CD4-positive, alpha-beta T cell treated with Interleukin-4 for 4 hours (primary cell): ENCODE measurements around the gene CDC26.
"Not testable (repeated sequence)": the region's sequence is repeated elsewhere in the genome, so short reads cannot be mapped to it uniquely, and the experiment has no call there.

Experiments
- DNase-seq: peaks from one replicate; pipeline ENCODE4 v3.0.0-alpha.2; 2020

CDC26 gene

DNA sequence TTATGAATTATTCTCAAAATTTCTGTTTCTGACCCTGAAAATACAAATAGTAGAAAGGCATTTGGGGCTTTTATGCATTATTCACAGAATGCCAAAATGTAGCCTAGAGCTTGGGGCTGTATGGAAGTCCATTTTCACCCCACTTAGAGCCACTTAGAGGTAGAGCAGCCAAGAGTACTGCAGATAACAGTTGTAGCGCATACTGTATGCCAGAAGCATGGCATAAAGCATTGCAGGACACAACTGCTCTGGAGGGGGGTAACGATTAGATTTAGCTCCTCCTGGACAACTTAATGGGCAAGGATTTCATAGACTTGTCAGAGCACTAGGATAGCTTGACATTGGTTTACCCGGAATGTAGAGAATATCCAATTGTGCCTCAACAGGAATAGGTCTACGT, 38.3 kb downstream of the CDC26 start:
- no peak for DNase-seq

DNA sequence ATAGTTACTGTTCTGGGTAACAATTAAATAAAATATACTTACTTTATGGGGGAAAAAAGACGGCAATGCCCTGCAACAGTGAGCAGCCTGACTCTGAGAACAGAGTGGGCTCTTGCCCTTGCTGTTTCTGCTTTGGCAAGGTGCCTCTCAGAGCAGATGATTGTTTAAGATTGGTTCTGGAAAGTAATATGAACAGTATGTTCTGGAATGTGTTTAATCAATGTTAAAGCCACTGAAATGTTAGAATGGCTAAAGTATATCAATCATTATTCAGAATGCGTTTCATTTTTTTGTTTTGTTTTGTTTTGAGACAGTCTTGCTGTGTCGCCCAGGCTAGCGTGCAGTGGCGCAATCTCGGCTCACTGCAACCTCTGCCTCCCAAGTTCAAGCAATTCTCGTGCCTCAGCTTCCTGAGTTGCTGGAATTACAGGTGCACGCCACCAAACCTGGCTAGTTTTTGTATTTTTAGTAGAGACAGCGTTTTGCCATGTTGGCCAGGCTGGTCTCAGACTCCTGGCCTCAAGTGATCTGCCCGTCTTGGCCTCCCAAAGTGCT, 39.6 kb downstream of the CDC26 start:
- DNase-seq = not testable (repeated sequence)

DNA sequence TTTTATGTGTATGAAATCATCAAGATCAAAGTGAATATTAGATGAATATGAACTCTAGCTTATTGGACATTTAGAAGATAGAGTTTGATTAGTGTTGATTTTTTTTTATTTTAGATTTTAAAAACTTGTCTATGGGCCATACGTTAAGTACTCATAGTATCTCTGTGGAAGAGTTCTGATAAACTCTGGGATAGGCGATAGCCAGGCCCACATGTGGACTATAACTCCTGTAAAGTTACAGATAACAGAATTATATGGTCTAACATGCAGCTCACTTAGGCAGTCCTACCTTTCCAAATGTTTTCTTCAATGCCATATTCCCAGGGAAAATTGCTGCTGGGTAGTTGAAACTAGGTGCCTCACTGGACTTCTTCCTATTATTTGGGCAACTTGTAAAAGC, 43.7 kb downstream of the CDC26 start:
- DNase-seq = no peak

DNA sequence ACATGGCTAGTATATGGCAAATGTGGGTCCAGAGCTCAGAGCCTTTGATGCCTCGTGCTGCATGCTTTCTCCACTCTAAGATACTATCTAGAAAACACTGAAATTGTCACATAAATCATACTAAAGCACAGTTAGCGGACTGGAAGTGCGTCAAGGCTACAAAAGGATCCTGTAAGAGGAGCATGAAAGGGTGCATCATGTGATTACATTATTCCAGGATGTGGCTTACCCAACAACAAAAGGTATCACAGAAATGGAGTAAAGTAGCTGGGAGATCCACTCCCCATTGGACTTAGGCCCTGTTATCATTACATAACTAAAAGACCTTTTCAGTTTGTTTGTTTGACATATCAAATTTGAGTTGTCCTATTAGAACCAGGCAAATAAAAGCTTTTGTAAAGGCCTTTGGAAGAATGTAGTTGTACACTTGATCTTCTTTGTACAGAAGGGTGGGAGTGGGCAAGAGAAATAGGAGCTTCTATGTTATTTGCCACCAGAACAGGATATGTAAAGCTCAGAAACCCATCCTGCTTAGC, 47.2 kb downstream of the CDC26 start:
- no peak for DNase-seq

DNA sequence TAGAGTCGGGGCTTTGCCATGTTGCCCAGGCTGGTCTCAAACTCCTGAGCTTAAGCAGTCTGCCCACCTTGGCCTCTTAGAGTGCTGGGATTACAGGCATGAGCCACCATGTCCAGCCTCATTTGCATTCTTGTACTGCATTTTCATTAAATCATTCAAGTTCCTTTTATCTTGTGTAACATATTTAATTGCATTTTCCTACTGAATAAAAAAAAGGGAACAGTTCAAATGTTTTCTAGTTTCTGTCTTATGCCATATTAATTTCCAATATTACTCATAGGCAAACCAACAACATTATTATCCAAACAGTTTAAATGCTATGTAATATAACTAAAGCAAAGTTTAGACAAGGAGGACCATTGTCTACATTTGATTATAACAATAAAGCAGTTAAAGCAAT, 47.9 kb downstream of the CDC26 start:
- DNase-seq = no peak

DNA sequence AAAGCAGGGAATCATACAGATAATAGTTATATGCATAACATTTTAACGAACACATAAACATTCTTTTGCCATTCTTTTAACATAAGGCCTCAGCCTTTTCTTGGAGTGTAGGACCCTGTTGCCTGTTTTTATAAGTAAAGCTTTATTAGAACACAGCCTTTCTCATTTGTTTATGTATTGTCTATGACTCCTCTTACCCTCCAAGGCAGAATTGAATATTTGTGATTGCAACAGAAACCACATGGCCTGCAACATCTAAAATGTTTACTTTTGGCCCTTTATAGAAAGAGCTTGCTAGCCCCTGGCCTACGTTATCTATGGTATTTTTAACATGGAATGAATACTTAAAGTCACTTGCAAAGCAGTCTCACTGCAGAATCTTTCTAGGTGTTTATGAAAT, 51.4 kb downstream of the CDC26 start:
- no peak for DNase-seq

DNA sequence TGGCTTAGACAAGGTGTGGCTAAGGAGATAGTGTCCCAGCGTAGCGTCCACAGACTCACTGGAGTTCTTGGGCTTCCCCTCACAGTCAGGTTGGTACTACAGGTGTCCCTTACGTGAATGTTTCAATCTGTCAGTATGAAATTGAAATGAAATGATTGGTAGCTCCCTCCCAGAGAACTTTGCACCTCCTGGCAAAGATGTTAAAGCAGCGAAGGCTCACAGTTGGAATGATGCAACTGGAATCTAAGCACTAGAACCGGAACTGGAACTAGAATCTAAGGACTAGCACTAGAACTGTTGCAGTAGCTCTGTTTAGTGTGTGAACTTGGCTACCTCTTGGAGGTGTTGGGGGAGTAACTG, 52.9 kb downstream of the CDC26 start:
- no peak for DNase-seq

DNA sequence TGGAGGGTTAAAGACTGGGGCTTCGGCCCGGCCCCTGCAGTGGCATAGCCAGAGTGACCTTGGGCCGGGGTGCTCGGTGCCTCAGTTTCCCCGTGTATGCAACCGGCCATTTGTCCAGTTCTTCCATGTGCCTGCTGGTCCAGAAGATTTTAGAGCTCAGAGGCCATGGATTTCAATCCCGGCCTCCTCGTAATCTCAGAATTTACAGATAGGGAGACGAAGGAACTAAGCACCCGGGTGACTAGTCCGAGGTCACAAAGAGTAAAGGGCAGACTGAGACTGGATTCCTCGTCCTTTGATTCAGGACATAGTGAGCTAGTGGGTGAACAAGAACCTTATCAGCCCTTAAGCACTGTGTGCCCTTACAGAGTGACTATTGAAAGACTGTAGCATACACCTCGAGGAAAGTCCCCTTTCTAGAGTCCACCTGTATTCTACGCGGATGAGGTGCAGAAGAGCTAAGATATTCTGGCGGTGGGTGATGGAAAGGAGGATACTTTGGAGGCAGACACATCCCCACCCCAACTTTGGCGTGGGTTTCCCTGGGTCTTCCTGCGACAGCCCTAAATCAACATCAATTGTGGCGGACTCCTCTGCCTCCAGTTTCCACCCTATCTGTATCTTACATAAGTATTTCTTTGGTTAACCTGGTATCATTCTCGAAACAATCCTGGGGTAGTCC, 53.4 kb downstream of the CDC26 start:
- DNase-seq = no peak

DNA sequence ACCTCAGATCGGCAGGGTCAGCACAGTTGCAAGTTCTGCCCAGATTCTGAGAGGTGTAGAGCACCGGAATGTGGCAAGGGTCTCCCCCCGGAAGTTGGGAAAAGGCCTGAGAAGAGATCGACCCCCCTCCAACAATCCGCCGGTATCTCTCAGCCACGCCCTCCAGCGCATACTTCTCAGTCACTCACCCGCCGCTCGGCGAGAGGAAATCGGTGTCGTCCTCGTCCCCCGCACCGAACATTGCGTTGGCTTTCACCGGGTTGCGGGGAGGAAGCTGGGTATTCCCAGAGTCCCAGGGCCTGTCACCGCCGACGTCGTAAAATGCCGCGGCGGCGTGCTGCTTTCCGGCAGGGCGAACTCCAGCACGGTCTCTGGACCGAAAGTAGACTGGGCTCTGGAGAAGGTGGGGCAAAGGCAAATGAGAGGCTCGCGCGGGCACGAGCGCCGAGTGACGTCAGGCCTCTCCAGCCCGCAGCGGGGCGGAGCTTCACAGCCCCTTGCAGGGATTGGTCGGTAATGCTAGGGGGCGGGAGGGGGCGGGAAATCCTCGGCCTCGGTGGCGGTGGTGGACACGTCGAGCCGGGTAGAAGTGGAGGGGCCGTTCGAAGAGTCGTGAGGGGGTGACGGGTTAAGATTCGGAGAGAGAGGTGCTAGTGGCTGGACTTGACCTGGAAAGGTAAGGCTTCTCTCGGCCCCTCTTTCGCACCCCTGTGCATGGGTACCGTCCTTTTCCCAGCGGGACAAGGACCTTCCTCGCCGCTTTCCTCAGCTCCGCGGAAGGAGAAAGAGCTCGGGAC, 54.2 kb downstream of the CDC26 start, which contains the start of the genes FKBP15 and SLC31A1:
TSS of gene FKBP15 (minus strand) at position 275 of the 797 bp plus-strand sequence. CDS start at position 241, 34 bp downstream.
TSS of gene SLC31A1 (plus strand) at position 542 of the 797 bp plus-strand sequence. CDS start 34,605 bp downstream, outside the sequence.
- DNase-seq = peak; percentile 97

DNA sequence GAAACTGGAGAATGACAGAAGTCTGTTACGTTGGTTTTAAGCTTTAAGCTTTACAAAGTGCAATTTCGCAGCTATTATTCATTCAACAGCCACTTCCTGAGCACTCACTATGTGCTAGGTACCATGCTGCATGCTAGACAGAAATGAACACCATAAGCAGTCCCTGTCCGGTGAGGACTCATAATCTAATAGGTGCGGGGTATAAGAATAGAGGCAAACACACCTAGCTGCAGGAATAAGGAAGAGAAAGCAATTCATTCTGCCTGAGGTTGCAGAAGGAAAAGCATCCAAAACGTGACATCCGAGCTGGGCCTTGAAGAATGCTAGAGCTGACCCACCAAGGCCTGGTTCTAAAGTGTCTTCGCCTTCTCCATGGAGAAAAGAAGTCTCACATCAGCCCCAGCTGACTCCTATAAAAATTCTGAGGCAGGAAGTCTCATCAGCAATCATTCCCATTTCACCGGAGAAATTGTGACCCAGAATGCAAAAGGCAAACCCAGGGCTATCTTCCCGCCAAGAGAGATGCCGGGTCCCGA, 54.8 kb downstream of the CDC26 start:
- DNase-seq = peak; percentile 36

DNA sequence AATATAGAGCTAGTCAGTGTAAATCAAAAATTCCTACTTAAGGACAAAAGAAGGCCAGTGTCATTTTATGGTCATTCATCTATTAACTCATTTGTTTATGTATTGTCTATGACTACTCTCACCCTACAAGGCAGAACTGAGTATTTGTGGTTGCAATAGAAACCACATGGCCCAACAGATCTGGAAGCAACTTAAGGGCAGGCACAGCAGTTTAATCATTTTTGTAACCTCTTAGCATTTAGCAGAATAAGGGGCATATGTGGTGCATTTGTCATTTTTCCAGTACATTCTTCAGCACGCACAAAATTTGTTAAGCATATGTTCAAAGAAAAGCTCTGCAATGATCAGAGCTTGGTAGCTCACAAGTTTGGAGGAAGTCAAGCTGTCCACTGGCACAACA, 55.4 kb downstream of the CDC26 start:
- peak; percentile 51 for DNase-seq

DNA sequence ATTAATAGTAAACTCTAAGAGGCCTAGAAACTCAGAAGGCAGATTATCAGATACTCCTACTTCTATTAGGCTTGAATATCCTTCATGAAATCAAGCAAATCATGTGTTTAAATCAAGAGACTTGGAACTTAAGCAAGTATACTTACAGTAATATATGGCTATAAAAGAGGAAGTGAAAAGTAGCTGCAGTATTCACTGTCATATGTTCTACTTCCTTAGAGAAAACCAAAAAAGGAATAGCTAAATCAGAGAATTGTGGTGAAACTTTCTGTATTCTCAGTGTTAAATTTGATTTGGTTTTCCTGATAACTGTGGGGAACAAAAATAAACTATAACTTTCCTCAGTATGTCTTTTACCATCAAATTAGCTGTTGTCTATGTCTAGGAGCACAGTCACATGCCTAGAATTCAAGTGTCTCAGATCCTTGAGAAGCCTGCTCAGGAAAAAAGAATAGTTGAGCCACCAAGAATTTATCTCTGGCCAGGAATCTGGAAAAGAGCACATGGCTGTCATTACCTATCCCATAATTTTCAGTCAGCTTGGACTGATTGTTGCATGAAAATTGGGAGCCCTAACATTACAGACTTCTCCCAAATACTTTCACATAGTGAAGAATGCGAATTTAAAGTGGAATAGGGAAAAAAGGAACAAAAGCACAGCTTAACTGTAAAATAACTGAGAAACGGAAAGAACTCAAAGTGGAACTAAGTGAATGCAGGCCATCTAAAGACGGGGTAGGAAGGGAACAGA, 56.0 kb downstream of the CDC26 start:
- DNase-seq = no peak
